Measurements from ENCODE around the gene UBN2. TPM values are rescaled to one million over a fixed set of nuclear protein-coding genes. Genes with fewer than 3 reads are reported as not detected.

The UBN2 gene
- total and polyA plus RNA-seq, 2 of the 13 experiments (the other 11 are each of a cell fraction or from before 2014, with no cell fraction given): 5.6 to 5.7 TPM

- TF ChIP-seq ETV6 (CRISPR knock-in tag; conservative IDR thresholded peaks at IDR 0.05): peak; percentile 95
- TF ChIP-seq SMYD3 (CRISPR knock-in tag; IDR thresholded peaks at IDR 0.05): peak; percentile 51; the same call in 1 of the 2 replicates
- TF ChIP-seq ZNF160 (CRISPR knock-in tag; IDR thresholded peaks at IDR 0.05): 0 out of 2 replicates have a peak, but pooled peaks have one; percentile 46
- peak; percentile 88 for TF ChIP-seq TFE3 (CRISPR knock-in tag; IDR thresholded peaks at IDR 0.05)
- peak; percentile 98 for TF ChIP-seq POGZ (CRISPR knock-in tag; IDR thresholded peaks at IDR 0.05)
- TF ChIP-seq, protein P1, sequence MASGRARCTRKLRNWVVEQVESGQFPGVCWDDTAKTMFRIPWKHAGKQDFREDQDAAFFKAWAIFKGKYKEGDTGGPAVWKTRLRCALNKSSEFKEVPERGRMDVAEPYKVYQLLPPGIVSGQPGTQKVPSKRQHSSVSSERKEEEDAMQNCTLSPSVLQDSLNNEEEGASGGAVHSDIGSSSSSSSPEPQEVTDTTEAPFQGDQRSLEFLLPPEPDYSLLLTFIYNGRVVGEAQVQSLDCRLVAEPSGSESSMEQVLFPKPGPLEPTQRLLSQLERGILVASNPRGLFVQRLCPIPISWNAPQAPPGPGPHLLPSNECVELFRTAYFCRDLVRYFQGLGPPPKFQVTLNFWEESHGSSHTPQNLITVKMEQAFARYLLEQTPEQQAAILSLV (CRISPR knock-in tag; IDR thresholded peaks at IDR 0.05; ENCODE audit: borderline replicate concordance): peak; percentile 72; the same call in 1 of the 2 replicates
- 0 out of 2 replicates have a peak, but pooled peaks have one; percentile 33 for TF ChIP-seq ZSCAN25 (CRISPR knock-in tag; IDR thresholded peaks at IDR 0.05)
- no peak for TF ChIP-seq IKZF1 (IDR thresholded peaks at IDR 0.05)
- TF ChIP-seq ZNF639 (CRISPR knock-in tag; conservative IDR thresholded peaks at IDR 0.05): peak; percentile 96
- peak; percentile 68; the same call in 1 of the 2 replicates for TF ChIP-seq ZNF841 (CRISPR knock-in tag; IDR thresholded peaks at IDR 0.05; ENCODE audit: borderline replicate concordance)
- TF ChIP-seq CC2D1A (CRISPR knock-in tag; IDR thresholded peaks at IDR 0.05): no peak
- TF ChIP-seq CREB3 (CRISPR knock-in tag; IDR thresholded peaks at IDR 0.05): 0 out of 2 replicates have a peak, but pooled peaks have one; percentile 47
- TF ChIP-seq ZNF180 (CRISPR knock-in tag; IDR thresholded peaks at IDR 0.05; ENCODE audit: borderline replicate concordance, low read depth): no peak; the same call in 1 of the 2 replicates
- peak; percentile 95 for TF ChIP-seq REPIN1 (CRISPR knock-in tag; IDR thresholded peaks at IDR 0.05; ENCODE audit: borderline replicate concordance, low read depth)
- peak; percentile 81 for TF ChIP-seq ARNTL (CRISPR knock-in tag; IDR thresholded peaks at IDR 0.05)
- 0 out of 2 replicates have a peak, but pooled peaks have one; percentile 7 for TF ChIP-seq NCOA2 (CRISPR knock-in tag; IDR thresholded peaks at IDR 0.05)
- no peak; the same call in 1 of the 2 replicates for TF ChIP-seq SIX1 (CRISPR knock-in tag; IDR thresholded peaks at IDR 0.05; ENCODE audit: borderline replicate concordance)
- TF ChIP-seq ZNF251 (CRISPR knock-in tag; IDR thresholded peaks at IDR 0.05): 0 out of 2 replicates have a peak, but pooled peaks have one; percentile 76
- TF ChIP-seq U2AF2 (IDR thresholded peaks at IDR 0.05; ENCODE audit: low read depth, low read length): no peak
- TF ChIP-seq, protein P2, sequence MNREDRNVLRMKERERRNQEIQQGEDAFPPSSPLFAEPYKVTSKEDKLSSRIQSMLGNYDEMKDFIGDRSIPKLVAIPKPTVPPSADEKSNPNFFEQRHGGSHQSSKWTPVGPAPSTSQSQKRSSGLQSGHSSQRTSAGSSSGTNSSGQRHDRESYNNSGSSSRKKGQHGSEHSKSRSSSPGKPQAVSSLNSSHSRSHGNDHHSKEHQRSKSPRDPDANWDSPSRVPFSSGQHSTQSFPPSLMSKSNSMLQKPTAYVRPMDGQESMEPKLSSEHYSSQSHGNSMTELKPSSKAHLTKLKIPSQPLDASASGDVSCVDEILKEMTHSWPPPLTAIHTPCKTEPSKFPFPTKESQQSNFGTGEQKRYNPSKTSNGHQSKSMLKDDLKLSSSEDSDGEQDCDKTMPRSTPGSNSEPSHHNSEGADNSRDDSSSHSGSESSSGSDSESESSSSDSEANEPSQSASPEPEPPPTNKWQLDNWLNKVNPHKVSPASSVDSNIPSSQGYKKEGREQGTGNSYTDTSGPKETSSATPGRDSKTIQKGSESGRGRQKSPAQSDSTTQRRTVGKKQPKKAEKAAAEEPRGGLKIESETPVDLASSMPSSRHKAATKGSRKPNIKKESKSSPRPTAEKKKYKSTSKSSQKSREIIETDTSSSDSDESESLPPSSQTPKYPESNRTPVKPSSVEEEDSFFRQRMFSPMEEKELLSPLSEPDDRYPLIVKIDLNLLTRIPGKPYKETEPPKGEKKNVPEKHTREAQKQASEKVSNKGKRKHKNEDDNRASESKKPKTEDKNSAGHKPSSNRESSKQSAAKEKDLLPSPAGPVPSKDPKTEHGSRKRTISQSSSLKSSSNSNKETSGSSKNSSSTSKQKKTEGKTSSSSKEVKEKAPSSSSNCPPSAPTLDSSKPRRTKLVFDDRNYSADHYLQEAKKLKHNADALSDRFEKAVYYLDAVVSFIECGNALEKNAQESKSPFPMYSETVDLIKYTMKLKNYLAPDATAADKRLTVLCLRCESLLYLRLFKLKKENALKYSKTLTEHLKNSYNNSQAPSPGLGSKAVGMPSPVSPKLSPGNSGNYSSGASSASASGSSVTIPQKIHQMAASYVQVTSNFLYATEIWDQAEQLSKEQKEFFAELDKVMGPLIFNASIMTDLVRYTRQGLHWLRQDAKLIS (CRISPR knock-in tag; IDR thresholded peaks at IDR 0.05): 0 out of 2 replicates have a peak, but pooled peaks have one; percentile 9
- peak; percentile 98 for TF ChIP-seq ZNF543 (CRISPR knock-in tag; IDR thresholded peaks at IDR 0.05)
Observed at GRCh38 chr7:139340037-139340807, 109.2 kb downstream of the UBN2 start (continued).
